Heart right ventricle (tissue), 16 donors: ENCODE data around the gene CNPPD1. TPM values are rescaled to one million over a fixed set of nuclear protein-coding genes. Genes with fewer than 3 reads are reported as not detected.

ENCODE experiments used
- ATAC-seq, 8 donors: fragments of 200-7000 bp; cut with Tn5 transposase; one replicate each; pipeline ENCODE4 v1.9.1; 2020; ENCODE audit warnings: mild to moderate bottlenecking in 8 of 8, moderate library complexity in 8 of 8, moderate number of reproducible peaks in 1 of 8
- DNase-seq, 2 donors: peaks; one replicate each; pipeline ENCODE4 v3.0.0-alpha.2; 2020
- H3K27ac ChIP-seq, 10 donors: fragments of 200-600 bp; sonication (generic) in 2 of 10; one replicate each; pipeline versions ENCODE4 v1.5.0 to v1.8.0; 2020 to 2022; ENCODE audit warnings: mild to moderate bottlenecking in 3 of 10
- H3K27me3 ChIP-seq, 7 donors: fragments of 200-600 bp; one replicate each; pipeline ENCODE4 v1.8.0; 2021 to 2022; ENCODE audit warnings: mild to moderate bottlenecking in 2 of 7
- H3K36me3 ChIP-seq, 9 donors: fragments of 200-600 bp; sonication (generic) in 1 of 9; one replicate each; pipeline versions ENCODE4 v1.5.0 to v1.8.0; 2020 to 2022; ENCODE audit warnings: mild to moderate bottlenecking in 2 of 9
- H3K4me1 ChIP-seq, 9 donors: fragments of 200-600 bp; sonication (generic) in 1 of 9; one replicate each; pipeline versions ENCODE4 v1.5.0 to v1.8.0; 2020 to 2022; ENCODE audit warnings: mild to moderate bottlenecking in 4 of 9
- H3K4me3 ChIP-seq, 10 donors: fragments of 200-600 bp; sonication (generic) in 2 of 10; one replicate each; pipeline versions ENCODE4 v1.5.0 to v1.8.0; 2020 to 2022; ENCODE audit warnings: mild to moderate bottlenecking in 7 of 10, moderate library complexity in 2 of 10
- H3K9me3 ChIP-seq, 11 donors: fragments of 200-600 bp in 10 of 11; sonication (generic) in 2 of 11; one replicate each; pipeline versions ENCODE4 v1.5.0 to v1.8.0; 2013 to 2022; ENCODE audit warnings: mild to moderate bottlenecking in 2 of 11, control low read depth in 1 of 11, moderate library complexity in 1 of 11
- CTCF ChIP-seq, 9 donors: fragments of 200-600 bp; sonication (generic) in 2 of 9; IDR thresholded peaks; one replicate each; pipeline versions ENCODE4 v1.5.0 to v1.8.0; 2021 to 2022; ENCODE audit warnings: antibody characterized with exemption in 9 of 9, mild to moderate bottlenecking in 5 of 9, moderate library complexity in 1 of 9
- WGBS, 2 donors: extraction: QIAGEN DNeasy Blood & Tissue Kit; methylation state at CpG; one replicate each; pipeline ENCODE4 v1.1.7; 2013; ENCODE audit warnings: inconsistent platforms in 1 of 2; 5-methylcytosine and 5-hydroxymethylcytosine counted together
- intact Hi-C, 10 donors: fragments of 100-400 bp; cut with DNase I; formaldehyde crosslinking; loops; one replicate each; pipeline versions ENCODE4 v1.11.1 to v1.14.2; 2022
- polyA plus RNA-seq, 2 donors: library from polyadenylated mRNA; stranded (reverse); fragments of 200-250 nt; gene quantifications; one replicate each; pipeline ENCODE4 v1.2.3, GENCODE V29; 2013
- total RNA-seq, 10 donors: library from RNA; stranded (reverse); fragmentation: NEBNext Ultra II Directional in 3 of 10; extraction: Animal tissue kit (Norgen Biotek cat#: 25700) in 3 of 10; gene quantifications; one replicate each; pipeline versions ENCODE4 v1.2.1 to v1.2.4, GENCODE V29; 2021 to 2023
- donor health status: Arrhythmogenic right ventricular cardiomyopathy.
- donor health status: ischemic (EF 13 %, LVEDD 7.1; RV severe dilation, severe dysfunction).
- donor health status: healthy with polysubstance abuse.
- donor health status: DM: no; HTN: yes; CAD: no.
- donor health status: DM: no; HTN: no; CAD: no.
- donor health status: ischemic (EF 25% LVEDD 6.9; RV normal size, moderate dysfunction).
- donor health status: ischemic (EF 25% LVEDD 5.7; RV mildly dilated, moderate dysfunction).
- donor health status: healthy.
- donor health status: DM: yes; HTN: yes; CAD: no.
- donor health status: Ischemic cardiomyopathy.
- donor health status: ischemic (EF 35%, LVEDD 5.7; RV mildly dilated, moderate dysfunction).
- donor health status: nonischemic (EF 11% LVEDD 7.7; RV severe dilation, severe dysfunction).
- donor health status: DM: yes; HTN: yes; CAD: no.
- donor health status: PGD.
- donor health status: ischemic (EF 29% LVEDD 5.4; RV normal size, mild dysfunction).
- donor health status: nonischemic (EF 23%, LVEDD 6.1; RV moderate dilation, normal function).

CNPPD1 gene
- total and polyA plus RNA-seq, 12 donors = 35.5 to 84.7 (median 63.6) TPM

- intact Hi-C loops = no loop called here
- Histone ChIP-seq H3K4me3 (no peak overlapping the region), H3K36me3 (no peaks in the 10 kb centered on the region), H3K27ac (no peak overlapping the region), H3K27me3 (no peaks in the 10 kb centered on the region), H3K9me3 (no peaks in the 10 kb centered on the region), H3K4me1 (peaks cover 0 to 50% (median 15%) of the 10 kb centered on the region in 9 donors)
- DNase-seq = no peak
- WGBS, 2 donors = 86 to 89% methylated on average over 5 of the region's 5 CpGs
- ATAC-seq = no peak
- no peak for TF ChIP-seq CTCF (IDR thresholded peaks at IDR 0.05)
Measured at GRCh38 chr2:219122202-219122980, 54.3 kb downstream of the CNPPD1 start.

Other genes starting within 250 kb of the CNPPD1 start
- gene CDK5R2, start 217.3 kb downstream of the CNPPD1 start, total RNA-seq = under 1 TPM in 1 of 10 donors, not detected in 9; 0.09 TPM
- gene CDK5R2, start 217.3 kb downstream of the CNPPD1 start, polyA plus RNA-seq = not detected
- gene FEV, start 191.7 kb downstream of the CNPPD1 start, total RNA-seq = not detected
- gene FEV, start 191.7 kb downstream of the CNPPD1 start, polyA plus RNA-seq = not detected
- gene CRYBA2, start 183.5 kb downstream of the CNPPD1 start, total RNA-seq = not detected
- gene CRYBA2, start 183.5 kb downstream of the CNPPD1 start, polyA plus RNA-seq = not detected
- not detected for gene CFAP65, start 135.4 kb downstream of the CNPPD1 start, total RNA-seq
- not detected for gene CFAP65, start 135.4 kb downstream of the CNPPD1 start, polyA plus RNA-seq
- under 1 TPM in 1 of 10 donors, not detected in 9; 0.16 TPM for gene IHH, start 116.0 kb downstream of the CNPPD1 start, total RNA-seq
- under 1 TPM in 1 of 2 donors, not detected in 1; 0.03 TPM for gene IHH, start 116.0 kb downstream of the CNPPD1 start, polyA plus RNA-seq
- gene NHEJ1, start 16.1 kb downstream of the CNPPD1 start, total RNA-seq = 10 to 100 TPM in 1 of 10 donors, 1 to 10 TPM in 9; 4.7 to 12.0 (median 7.1) TPM
- gene NHEJ1, start 16.1 kb downstream of the CNPPD1 start, polyA plus RNA-seq = 1 to 10 TPM; 3.8 to 9.6 TPM
- 1 to 10 TPM in 2 of 10 donors, under 1 TPM in 8; 0.30 to 2.1 (median 0.47) TPM for gene SLC23A3, start 6.9 kb downstream of the CNPPD1 start, total RNA-seq
- 1 to 10 TPM in 1 of 2 donors, under 1 TPM in 1; 0.28 to 1.8 TPM for gene SLC23A3, start 6.9 kb downstream of the CNPPD1 start, polyA plus RNA-seq
- gene RETREG2, start 1.4 kb upstream of the CNPPD1 start, total RNA-seq = 10 to 100 TPM; 24.1 to 47.3 (median 30.6) TPM
- gene RETREG2, start 1.4 kb upstream of the CNPPD1 start, polyA plus RNA-seq = 10 to 100 TPM; 11.3 to 39.0 TPM
- gene ZFAND2B, start 29.9 kb upstream of the CNPPD1 start, total RNA-seq = 10 to 100 TPM; 11.5 to 19.2 (median 16.4) TPM
- gene ZFAND2B, start 29.9 kb upstream of the CNPPD1 start, polyA plus RNA-seq = 10 to 100 TPM; 22.1 to 40.8 TPM
- gene ABCB6, start 42.0 kb upstream of the CNPPD1 start, total RNA-seq = 10 to 100 TPM in 9 of 10 donors, 1 to 10 TPM in 1; 9.8 to 31.0 (median 14.8) TPM
- 10 to 100 TPM; 31.0 to 34.0 TPM for gene ABCB6, start 42.0 kb upstream of the CNPPD1 start, polyA plus RNA-seq
- 100 to 1,000 TPM in 1 of 10 donors, 10 to 100 TPM in 9; 64.5 to 103 (median 76.4) TPM for gene ATG9A, start 52.7 kb upstream of the CNPPD1 start, total RNA-seq
- gene ATG9A, start 52.7 kb upstream of the CNPPD1 start, polyA plus RNA-seq = 10 to 100 TPM; 14.1 to 79.4 TPM
- 10 to 100 TPM; 16.4 to 36.8 (median 25.5) TPM for gene ANKZF1, start 52.9 kb upstream of the CNPPD1 start, total RNA-seq
- gene ANKZF1, start 52.9 kb upstream of the CNPPD1 start, polyA plus RNA-seq = 10 to 100 TPM; 12.7 to 44.7 TPM
- 1 to 10 TPM; 1.6 to 5.2 (median 2.6) TPM for gene GLB1L, start 68.5 kb upstream of the CNPPD1 start, total RNA-seq
- 1 to 10 TPM; 1.5 to 2.1 TPM for gene GLB1L, start 68.5 kb upstream of the CNPPD1 start, polyA plus RNA-seq
- 10 to 100 TPM; 14.6 to 23.1 (median 19.7) TPM for gene STK16, start 68.6 kb upstream of the CNPPD1 start, total RNA-seq
- gene STK16, start 68.6 kb upstream of the CNPPD1 start, polyA plus RNA-seq = 10 to 100 TPM; 12.9 to 26.7 TPM
- gene TUBA4B, start 76.3 kb upstream of the CNPPD1 start, total RNA-seq = not detected
- not detected for gene TUBA4B, start 76.3 kb upstream of the CNPPD1 start, polyA plus RNA-seq
- gene TUBA4A, start 77.0 kb upstream of the CNPPD1 start, total RNA-seq = 100 to 1,000 TPM in 7 of 10 donors, 10 to 100 TPM in 3; 76.0 to 245 (median 145) TPM
- 100 to 1,000 TPM in 1 of 2 donors, 10 to 100 TPM in 1; 61.0 to 341 TPM for gene TUBA4A, start 77.0 kb upstream of the CNPPD1 start, polyA plus RNA-seq
- gene DNAJB2, start 102.4 kb upstream of the CNPPD1 start, total RNA-seq = 10 to 100 TPM; 55.6 to 87.6 (median 83.1) TPM
- 100 to 1,000 TPM in 1 of 2 donors, 10 to 100 TPM in 1; 76.9 to 148 TPM for gene DNAJB2, start 102.4 kb upstream of the CNPPD1 start, polyA plus RNA-seq
- gene PTPRN, start 132.5 kb upstream of the CNPPD1 start, total RNA-seq = under 1 TPM in 6 of 10 donors, not detected in 4; 0.26 to 0.51 (median 0.31) TPM
- gene PTPRN, start 132.5 kb upstream of the CNPPD1 start, polyA plus RNA-seq = under 1 TPM in 1 of 2 donors, not detected in 1; 0.09 TPM
- not detected for gene RESP18, start 155.8 kb upstream of the CNPPD1 start, total RNA-seq
- not detected for gene RESP18, start 155.8 kb upstream of the CNPPD1 start, polyA plus RNA-seq
- 100 to 1,000 TPM in 1 of 10 donors, 10 to 100 TPM in 9; 56.1 to 110 (median 74.0) TPM for gene DNPEP, start 211.0 kb upstream of the CNPPD1 start, total RNA-seq
- 10 to 100 TPM; 56.3 to 68.5 TPM for gene DNPEP, start 211.0 kb upstream of the CNPPD1 start, polyA plus RNA-seq
- over 10,000 TPM; 12,560 to 18,019 (median 15,816) TPM for gene DES, start 241.5 kb upstream of the CNPPD1 start, total RNA-seq
- over 10,000 TPM; 13,697 to 18,010 TPM for gene DES, start 241.5 kb upstream of the CNPPD1 start, polyA plus RNA-seq